GM12878 (cell line): ENCODE data around the gene PLXNA2. TPM values are rescaled to one million over a fixed set of nuclear protein-coding genes. Genes with fewer than 3 reads are reported as not detected.

Source experiments
- BMI1 ChIP-seq: fragments of 450-650 bp; IDR thresholded peaks from 2 replicates; pipeline ENCODE4 v1.6.1; 2016; ENCODE audit warnings: mild to moderate bottlenecking, moderate library complexity, borderline replicate concordance
- CTCF ChIP-seq, 3 experiments: IDR thresholded peaks in 2 of 3; conservative IDR thresholded peaks in 1 of 3; 2 replicates each; pipeline ENCODE4 v1.5.1; 2011; ENCODE audit warnings: low read depth in 3 of 3, low read length in 3 of 3, mild to moderate bottlenecking in 3 of 3, control low read depth in 2 of 3, moderate library complexity in 2 of 3, inconsistent platforms in 1 of 3, mixed read lengths in 1 of 3; ENCODE audit not compliant: control insufficient read depth in 2 of 3, insufficient read depth in 1 of 3; ENCODE audit errors: extremely low read depth in 1 of 3
- ETV6 ChIP-seq, 2 experiments: fragments of 450-650 bp in 1 of 2; IDR thresholded peaks in 1 of 2; conservative IDR thresholded peaks in 1 of 2; 2 replicates each; pipeline ENCODE4 v1.6.1; 2014; ENCODE audit warnings: antibody characterized with exemption in 1 of 2, borderline replicate concordance in 1 of 2, low read depth in 1 of 2, mild to moderate bottlenecking in 1 of 2, moderate library complexity in 1 of 2
- HDAC2 ChIP-seq: fragments of 200-600 bp; sonication (generic); IDR thresholded peaks from 2 replicates; pipeline ENCODE4 v1.6.1; 2017
- KLF5 ChIP-seq: fragments of 450-650 bp; IDR thresholded peaks from 2 replicates; pipeline ENCODE4 v1.6.1; 2014; ENCODE audit warnings: mild to moderate bottlenecking; ENCODE audit not compliant: partially characterized antibody
- NBN ChIP-seq: fragments of 450-650 bp; IDR thresholded peaks from 2 replicates; pipeline ENCODE4 v1.6.1; 2016
- NFYA ChIP-seq: IDR thresholded peaks from 2 replicates; pipeline ENCODE4 v1.6.1; 2011; ENCODE audit warnings: low read depth, mild to moderate bottlenecking, low read length, improper control_type of control experiment, borderline replicate concordance
- NRF1 ChIP-seq: conservative IDR thresholded peaks from 2 replicates; pipeline ENCODE4 v1.6.1; 2011; ENCODE audit warnings: mild to moderate bottlenecking, low read depth, low read length, improper control_type of control experiment
- RCOR1 ChIP-seq: conservative IDR thresholded peaks from 2 replicates; pipeline ENCODE4 v1.6.1; 2012; ENCODE audit warnings: low read depth, low read length, improper control_type of control experiment
- SMC3 ChIP-seq: IDR thresholded peaks from 2 replicates; pipeline ENCODE4 v1.6.1; 2011; ENCODE audit warnings: low read length, improper control_type of control experiment, borderline replicate concordance
- STAT1 ChIP-seq: fragments of 450-650 bp; conservative IDR thresholded peaks from 2 replicates; pipeline ENCODE4 v1.6.1; 2014; ENCODE audit warnings: antibody characterized with exemption, mild to moderate bottlenecking
- YY1 ChIP-seq: IDR thresholded peaks from 2 replicates; pipeline ENCODE4 v1.6.1; 2011; ENCODE audit warnings: low read depth, mild to moderate bottlenecking, low read length
- polyA plus RNA-seq, 11 experiments: library from polyadenylated mRNA; depleted of rRNA in 4 of 11; unstranded in 6 of 11; stranded (reverse) in 5 of 11; fragments of >200 nt; fragmentation: Nextera tagmentation in 4 of 11; fragmentation: Illumina TruSeq in 1 of 11; extraction: Ambion mirVana in 4 of 11; extraction: Trizol in 1 of 11; gene quantifications; 1 replicate in 1 of 11; 2 replicates in 10 of 11; pipeline versions ENCODE4 v1.2.1 to v1.2.3, GENCODE V29; 2011 to 2016; ENCODE audit warnings: inconsistent platforms in 2 of 11, missing spikeins in 2 of 11, low read depth in 1 of 11
- total RNA-seq, 4 experiments: library from RNA; depleted of rRNA in 3 of 4; stranded (reverse); fragments of >200 nt in 3 of 4; fragmentation: Illumina TruSeq in 1 of 4; extraction: Trizol in 1 of 4; gene quantifications; 2 replicates each; pipeline versions ENCODE4 v1.2.1 to v1.2.3, GENCODE V29; 2013 to 2021

PLXNA2 gene
- total and polyA plus RNA-seq, 10 of the 15 experiments (the other 5 are each of a cell fraction or from before 2014, with no cell fraction given) = under 0.01 to 0.08 (median 0.07) TPM; not detected in 4

DNA sequence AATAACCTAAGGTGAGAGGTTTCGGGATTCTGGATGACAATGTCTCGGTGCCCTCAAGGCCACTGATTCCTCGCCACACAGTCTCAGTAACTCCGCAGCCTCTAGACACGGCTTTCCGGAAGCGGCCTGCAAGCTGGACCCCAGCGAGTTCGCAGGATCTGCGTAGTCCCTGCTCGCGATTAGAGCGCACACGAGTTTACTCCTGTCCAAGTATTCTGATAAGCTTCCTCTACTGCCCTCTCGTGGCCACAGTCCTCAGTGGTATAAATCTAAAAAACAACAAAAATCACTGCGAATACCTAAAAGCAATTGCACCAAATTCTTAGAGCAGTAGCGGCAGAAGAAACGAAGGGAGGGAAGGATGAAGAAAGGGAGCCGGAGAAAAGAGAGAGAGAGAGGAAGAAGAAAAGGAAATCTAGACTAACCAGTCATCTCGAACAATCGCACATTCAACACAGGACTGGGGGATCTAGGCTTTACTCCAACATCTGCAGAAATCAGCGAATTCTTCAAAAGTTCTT, 1.1 kb upstream of the PLXNA2 start (continued):
- TF ChIP-seq KLF5 (no peak), NRF1 (no peak), ETV6 (conservative IDR thresholded peaks at IDR 0.05 in 1 of 2, IDR thresholded peaks at IDR 0.05 in 1 of 2; ENCODE audit: borderline replicate concordance in 1 of 2, low read depth in 1 of 2) (no peak), NFYA (no peak), BMI1 (no peak), SMC3 (peak; percentile 73), YY1 (no peak), NBN (0 out of 2 replicates have a peak, but pooled peaks have one; percentile 13), HDAC2 (no peak), STAT1 (no peak), RCOR1 (no peak), CTCF (IDR thresholded peaks at IDR 0.05 in 2 of 3, conservative IDR thresholded peaks at IDR 0.05 in 1 of 3; ENCODE audit: control insufficient read depth in 2 of 3, extremely low read depth in 1 of 3, insufficient read depth in 1 of 3, low read depth in 3 of 3, low read length in 3 of 3) (peak; percentile 74 to 79 (median 74))
